Panc1 (cell line): Measurements from ENCODE around the gene GALNT9. TPM values are rescaled to one million over a fixed set of nuclear protein-coding genes. Genes with fewer than 3 reads are reported as not detected.

Experiments used
- ATAC-seq: fragments of 200-7000 bp; cut with Tn5 transposase; 2 replicates; pipeline ENCODE4 v1.9.1; 2020; ENCODE audit warnings: mild to moderate bottlenecking, moderate library complexity
- BruUV-seq: library from RNA; stranded (reverse); fragments of 400-500 nt; replicated peaks from 2 replicates; lab custom pipeline; 2021; lab: Mats Ljungman, UMichigan
- CTCF ChIA-PET: fragments of 300-600 bp; sonication (Branson Sonifier 250); formaldehyde crosslinking; loops from one replicate; lab custom pipeline; 2022; ENCODE audit warnings: antibody characterized with exemption; lab: Charles Lee
- POLR2A ChIA-PET: fragments of 300-600 bp; sonication (Branson Sonifier 250); formaldehyde crosslinking; loops from one replicate; lab custom pipeline; 2022; ENCODE audit warnings: antibody characterized with exemption; lab: Charles Lee
- DNase-seq: peaks from one replicate; pipeline ENCODE4 v3.0.0-alpha.2; 2010; ENCODE audit warnings: low read depth, low spot score
- H3K27ac ChIP-seq: 2 replicates; pipeline ENCODE4 v1.5.1; 2011; ENCODE audit warnings: mild to moderate bottlenecking, low read length, inconsistent platforms
- H3K27me3 ChIP-seq: fragments of 200-500 bp; sonication (Bioruptor generic); 2 replicates; pipeline ENCODE4 v1.6.0; 2014; ENCODE audit warnings: low read length, inconsistent platforms; ENCODE audit not compliant: control insufficient read depth, insufficient read depth
- H3K36me3 ChIP-seq: fragments of 200-500 bp; sonication (Bioruptor generic); 2 replicates; pipeline ENCODE4 v1.5.1; 2014; ENCODE audit warnings: inconsistent platforms, mild to moderate bottlenecking, low read length, moderate library complexity; ENCODE audit not compliant: control insufficient read depth, insufficient read depth
- H3K4me1 ChIP-seq: 2 replicates; pipeline ENCODE4 v1.5.1; 2011; ENCODE audit warnings: inconsistent platforms, mild to moderate bottlenecking, low read length, moderate library complexity; ENCODE audit not compliant: control insufficient read depth, insufficient read depth
- H3K4me3 ChIP-seq, 2 experiments: 2 replicates each; pipeline ENCODE4 v1.5.1; 2011 to 2012; ENCODE audit warnings: low read depth in 2 of 2, low read length in 2 of 2, mild to moderate bottlenecking in 2 of 2, inconsistent platforms in 1 of 2, moderate library complexity in 1 of 2
- H3K9me3 ChIP-seq: fragments of 200-500 bp; sonication (Bioruptor generic); 2 replicates; pipeline ENCODE4 v1.5.1; 2014; ENCODE audit warnings: low read depth, mild to moderate bottlenecking, inconsistent platforms, low read length, moderate library complexity; ENCODE audit not compliant: control insufficient read depth, insufficient read depth
- POLR2AphosphoS5 ChIP-seq: IDR thresholded peaks from 2 replicates; pipeline ENCODE4 v1.6.1; 2012; ENCODE audit warnings: mild to moderate bottlenecking, low read depth, low read length, moderate library complexity
- REST ChIP-seq, 2 experiments: IDR thresholded peaks; 2 replicates each; pipeline ENCODE4 v1.6.1; 2011 to 2012; ENCODE audit warnings: low read depth in 2 of 2, control low read depth in 1 of 2, low read length in 1 of 2, mild to moderate bottlenecking in 1 of 2, moderate library complexity in 1 of 2; ENCODE audit not compliant: insufficient read depth in 1 of 2
- SIN3A ChIP-seq: IDR thresholded peaks from 2 replicates; pipeline ENCODE4 v1.6.1; 2012; ENCODE audit warnings: low read depth, mild to moderate bottlenecking, low read length, moderate library complexity, borderline replicate concordance; ENCODE audit not compliant: insufficient read depth
- TCF7L2 ChIP-seq: IDR thresholded peaks from 2 replicates; pipeline ENCODE4 v1.6.1; 2011; ENCODE audit warnings: mild to moderate bottlenecking, low read depth, low read length, inconsistent platforms
- in situ Hi-C: cut with HindIII; loops from 2 replicates; pipeline ENCODE4 v1.10.0; 2016; ENCODE audit warnings: low sequenced_read_pairs, low pct_unique_long_range_greater_than_20kb
- intact Hi-C: fragments of 100-400 bp; cut with micrococcal nuclease; formaldehyde crosslinking; loops from one replicate; pipeline ENCODE4 v1.10.0; 2022; ENCODE audit not compliant: unreplicated experiment
- total RNA-seq: library from RNA; stranded (reverse); gene quantifications from one replicate; pipeline ENCODE4 v1.2.1, GENCODE V29; 2021; ENCODE audit not compliant: unreplicated experiment
- TF ChIP-seq, protein P1 (sequence below): fragments of 450-650 bp; IDR thresholded peaks from 2 replicates; pipeline ENCODE4 v1.5.1; 2017; ENCODE audit warnings: mild to moderate bottlenecking

GALNT9 gene
- total RNA-seq, 1 experiment from 2014 or later, result 0.33 TPM

DNA sequence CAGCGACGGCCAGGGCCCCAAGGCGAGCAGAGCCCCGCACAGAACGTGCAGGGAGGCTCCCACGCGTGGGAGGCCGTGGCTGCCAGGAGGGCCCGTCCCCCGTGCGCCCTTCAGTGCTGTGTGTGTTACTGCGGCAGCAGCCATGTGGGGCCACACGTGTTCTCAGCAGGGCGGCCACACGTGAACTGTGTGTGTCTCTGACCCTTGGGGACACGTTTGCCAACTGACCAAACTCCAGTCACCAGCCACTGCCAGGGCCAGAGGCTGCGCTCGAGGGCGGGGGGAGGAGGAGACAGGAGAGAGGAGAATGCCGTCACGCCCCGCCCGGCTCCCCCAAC lies 57.7 kb downstream of the GALNT9 start:
- no peaks in the 10 kb centered on the region; the same call in 1 of the 2 replicates for H3K4me1 ChIP-seq
- no peaks in the 10 kb centered on the region for H3K36me3 ChIP-seq
- TF ChIP-seq REST (IDR thresholded peaks at IDR 0.05; ENCODE audit: insufficient read depth in 1 of 2, low read depth in 2 of 2, low read length in 1 of 2) (no peak), POLR2AphosphoS5 (no peak), SIN3A (no peak), TCF7L2 (no peak)
- no peak overlapping the region for H3K27ac ChIP-seq
- H3K9me3 ChIP-seq, result no peaks in the 10 kb centered on the region
- no peaks in the 10 kb centered on the region for H3K27me3 ChIP-seq
- CTCF ChIA-PET, result no interaction called here
- intact Hi-C loops (no loop called here), in situ Hi-C loops (no loop called here)
- no peak for DNase-seq
- POLR2A ChIA-PET, result no interaction called here
- no peak overlapping the region for H3K4me3 ChIP-seq
- no TSS peak for BruUV-seq
- ATAC-seq, result no peak

GRCh38 chr12:132270969-132271754 lies 58.2 kb downstream of the GALNT9 start:
- CTCF ChIA-PET, result no interaction called here
- no peak overlapping the region for H3K27ac ChIP-seq
- no peak overlapping the region for H3K4me3 ChIP-seq
- POLR2A ChIA-PET, result no interaction called here
- no peaks in the 10 kb centered on the region for H3K27me3 ChIP-seq
- no peaks in the 10 kb centered on the region; the same call in 1 of the 2 replicates for H3K4me1 ChIP-seq
- DNase-seq (no peak), ATAC-seq (no peak)
- no peaks in the 10 kb centered on the region for H3K36me3 ChIP-seq
- BruUV-seq, result no TSS peak
- TF ChIP-seq, protein P1, sequence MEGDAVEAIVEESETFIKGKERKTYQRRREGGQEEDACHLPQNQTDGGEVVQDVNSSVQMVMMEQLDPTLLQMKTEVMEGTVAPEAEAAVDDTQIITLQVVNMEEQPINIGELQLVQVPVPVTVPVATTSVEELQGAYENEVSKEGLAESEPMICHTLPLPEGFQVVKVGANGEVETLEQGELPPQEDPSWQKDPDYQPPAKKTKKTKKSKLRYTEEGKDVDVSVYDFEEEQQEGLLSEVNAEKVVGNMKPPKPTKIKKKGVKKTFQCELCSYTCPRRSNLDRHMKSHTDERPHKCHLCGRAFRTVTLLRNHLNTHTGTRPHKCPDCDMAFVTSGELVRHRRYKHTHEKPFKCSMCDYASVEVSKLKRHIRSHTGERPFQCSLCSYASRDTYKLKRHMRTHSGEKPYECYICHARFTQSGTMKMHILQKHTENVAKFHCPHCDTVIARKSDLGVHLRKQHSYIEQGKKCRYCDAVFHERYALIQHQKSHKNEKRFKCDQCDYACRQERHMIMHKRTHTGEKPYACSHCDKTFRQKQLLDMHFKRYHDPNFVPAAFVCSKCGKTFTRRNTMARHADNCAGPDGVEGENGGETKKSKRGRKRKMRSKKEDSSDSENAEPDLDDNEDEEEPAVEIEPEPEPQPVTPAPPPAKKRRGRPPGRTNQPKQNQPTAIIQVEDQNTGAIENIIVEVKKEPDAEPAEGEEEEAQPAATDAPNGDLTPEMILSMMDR, result no peak
- TF ChIP-seq SIN3A (no peak), TCF7L2 (no peak), REST (IDR thresholded peaks at IDR 0.05; ENCODE audit: insufficient read depth in 1 of 2, low read depth in 2 of 2, low read length in 1 of 2) (no peak), POLR2AphosphoS5 (no peak)
- intact Hi-C loops, result no loop called here
- no peaks in the 10 kb centered on the region for H3K9me3 ChIP-seq
- in situ Hi-C loops, result no loop called here
